Regular cardiac myocyte (primary cell): ENCODE data around the gene GPR148. TPM values are rescaled to one million over a fixed set of nuclear protein-coding genes. Genes with fewer than 3 reads are reported as not detected.

Experiments used
- total RNA-seq: library from RNA; depleted of rRNA; stranded (reverse); fragments of >200 nt; gene quantifications from 2 replicates; pipeline ENCODE4 v1.2.3, GENCODE V29; 2014

Gene GPR148, protein sequence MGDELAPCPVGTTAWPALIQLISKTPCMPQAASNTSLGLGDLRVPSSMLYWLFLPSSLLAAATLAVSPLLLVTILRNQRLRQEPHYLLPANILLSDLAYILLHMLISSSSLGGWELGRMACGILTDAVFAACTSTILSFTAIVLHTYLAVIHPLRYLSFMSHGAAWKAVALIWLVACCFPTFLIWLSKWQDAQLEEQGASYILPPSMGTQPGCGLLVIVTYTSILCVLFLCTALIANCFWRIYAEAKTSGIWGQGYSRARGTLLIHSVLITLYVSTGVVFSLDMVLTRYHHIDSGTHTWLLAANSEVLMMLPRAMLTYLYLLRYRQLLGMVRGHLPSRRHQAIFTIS
- not detected in 2 replicates for total RNA-seq

DNA sequence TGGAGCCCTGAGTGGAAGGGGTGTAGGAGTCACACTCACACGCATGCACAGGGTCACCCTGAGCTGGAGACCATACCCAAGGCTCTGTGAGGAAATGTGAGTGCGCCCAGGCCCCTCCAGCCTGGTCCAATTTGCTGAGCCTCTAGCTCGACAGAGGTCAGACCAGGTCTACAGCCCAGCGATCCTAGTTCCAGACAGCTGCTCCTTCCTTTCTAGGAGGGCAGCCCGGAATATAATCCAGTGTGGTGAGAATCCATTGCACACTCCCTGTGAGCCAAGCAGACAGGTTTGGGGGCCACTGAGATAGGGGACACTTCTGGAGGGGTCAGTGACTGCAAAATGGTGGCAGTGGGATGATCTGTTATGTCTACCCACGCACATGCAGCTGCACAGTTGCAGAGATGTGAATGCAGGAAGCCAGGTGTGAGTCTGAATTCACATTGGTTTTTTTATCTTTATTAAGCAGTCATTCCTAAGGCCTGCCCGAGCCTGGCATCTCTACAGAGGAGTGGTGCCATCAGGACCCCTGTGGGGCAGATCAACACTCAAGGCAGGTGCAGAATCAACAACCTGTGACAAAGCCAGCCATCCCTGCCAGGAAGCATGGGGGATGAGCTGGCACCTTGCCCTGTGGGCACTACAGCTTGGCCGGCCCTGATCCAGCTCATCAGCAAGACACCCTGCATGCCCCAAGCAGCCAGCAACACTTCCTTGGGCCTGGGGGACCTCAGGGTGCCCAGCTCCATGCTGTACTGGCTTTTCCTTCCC is at the start of gene GPR148:
GPR148 (plus strand) TSS at position 522 of the 768 bp plus-strand sequence; CDS start at position 604, 82 bp downstream.

DNA sequence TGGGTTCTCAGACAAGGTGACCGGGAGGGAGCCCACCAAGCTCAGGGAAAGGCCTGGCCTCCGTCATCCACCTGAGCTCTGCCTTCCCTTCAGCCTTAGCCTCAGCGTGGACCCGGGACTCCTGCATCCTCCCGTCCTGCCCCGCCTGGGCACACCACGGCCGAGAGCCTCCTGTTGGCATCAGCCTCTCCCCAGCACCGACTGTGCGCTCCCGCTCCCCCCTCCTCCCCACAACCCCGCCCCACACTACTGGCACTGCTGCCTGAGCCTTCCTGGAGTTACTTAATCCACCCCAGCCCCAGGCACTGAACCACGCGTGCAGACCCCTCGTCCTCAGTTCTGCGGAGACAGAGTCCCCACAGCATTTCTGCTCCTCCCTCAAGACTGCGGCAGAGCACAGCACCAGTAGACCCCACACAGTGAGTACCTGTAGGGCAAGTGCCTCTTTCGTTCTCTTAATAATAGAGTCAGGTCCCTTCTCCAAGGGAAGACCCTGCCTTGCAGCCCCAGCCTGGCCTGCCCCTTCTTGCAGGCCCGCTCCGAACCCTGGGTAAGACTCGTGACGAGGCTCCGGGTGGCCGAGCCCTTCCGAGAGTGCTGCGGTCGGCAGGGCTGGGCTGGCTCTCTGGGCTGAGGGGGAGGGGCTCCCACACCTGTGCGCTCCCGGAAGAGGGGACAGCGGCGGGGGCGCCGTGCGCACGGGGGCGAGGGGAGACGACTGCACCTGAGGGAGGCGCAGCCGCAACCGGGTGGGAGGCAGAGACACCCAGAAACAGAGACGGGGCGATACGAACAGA is 26.6 kb downstream of the GPR148 start, which contains the start of gene AMER3:
AMER3 (plus strand) TSS at position 285 of the 797 bp plus-strand sequence. CDS start 6,533 bp downstream, outside the sequence.

Other genes with a start within 250 kb of the GPR148 start
- gene POTEI, start 219.7 kb upstream of the GPR148 start, total RNA-seq, result under 0.01 TPM in 1 of 2 replicates, not detected in the other
- not detected in 2 replicates for gene CFC1B, start 207.8 kb upstream of the GPR148 start, total RNA-seq
- gene CFC1, start 129.5 kb upstream of the GPR148 start, total RNA-seq, result not detected in 2 replicates
- gene POTEJ, start 117.6 kb upstream of the GPR148 start, total RNA-seq, result not detected in 2 replicates
- gene AMER3, start 26.5 kb downstream of the GPR148 start, total RNA-seq, result not detected in 2 replicates
- gene ARHGEF4, start 107.8 kb downstream of the GPR148 start, total RNA-seq, result 0.58 and 4.5 TPM in 2 replicates